Mesendoderm (in vitro differentiated cells): ENCODE measurements around the gene CSNK1E. TPM values are rescaled to one million over a fixed set of nuclear protein-coding genes. Genes with fewer than 3 reads are reported as not detected.

Experiments
- DNase-seq: peaks from one replicate; pipeline ENCODE4 v3.0.0; 2013
- H2AK5ac ChIP-seq: 2 replicates; pipeline ENCODE4 v1.6.1; 2013; ENCODE audit warnings: low read length, inconsistent platforms
- H2BK120ac ChIP-seq: 2 replicates; pipeline ENCODE4 v1.6.1; 2013; ENCODE audit warnings: low read depth, mild to moderate bottlenecking, low read length, moderate library complexity, mixed read lengths
- H2BK15ac ChIP-seq: replicated peaks from 2 replicates; pipeline ENCODE4 v1.6.1; 2013; ENCODE audit warnings: low read depth, mild to moderate bottlenecking, moderate library complexity
- H2BK5ac ChIP-seq: 2 replicates; pipeline ENCODE4 v1.6.1; 2013; ENCODE audit warnings: low read length, inconsistent platforms
- H3K18ac ChIP-seq: 2 replicates; pipeline ENCODE4 v1.6.1; 2013; ENCODE audit warnings: mild to moderate bottlenecking, low read length, mixed read lengths
- H3K23ac ChIP-seq: one replicate; pipeline ENCODE4 v1.6.1; 2013; ENCODE audit warnings: low read length
- H3K27ac ChIP-seq: 2 replicates; pipeline ENCODE4 v1.5.1; 2013; ENCODE audit warnings: low read depth, mild to moderate bottlenecking, inconsistent platforms, low read length, moderate library complexity
- H3K27me3 ChIP-seq: 2 replicates; pipeline ENCODE4 v1.6.1; 2013; ENCODE audit warnings: low read length, control low read depth, mild to moderate bottlenecking, inconsistent platforms; ENCODE audit not compliant: insufficient read depth, poor library complexity
- H3K36me3 ChIP-seq: 2 replicates; pipeline ENCODE4 v1.6.1; 2013; ENCODE audit warnings: low read length, inconsistent platforms; ENCODE audit not compliant: control insufficient read depth, insufficient read depth
- H3K4ac ChIP-seq: one replicate; pipeline ENCODE4 v1.6.1; 2013; ENCODE audit warnings: low read depth, mild to moderate bottlenecking, low read length, moderate library complexity
- H3K4me1 ChIP-seq: 2 replicates; pipeline ENCODE4 v1.6.1; 2013; ENCODE audit warnings: low read depth, low read length, inconsistent platforms; ENCODE audit not compliant: control insufficient read depth
- H3K4me2 ChIP-seq: 2 replicates; pipeline ENCODE4 v1.6.1; 2013; ENCODE audit warnings: low read length
- H3K4me3 ChIP-seq: 2 replicates; pipeline ENCODE4 v1.5.1; 2013; ENCODE audit warnings: mild to moderate bottlenecking, low read length
- H3K56ac ChIP-seq: one replicate; pipeline ENCODE4 v1.6.1; 2013; ENCODE audit warnings: low read length
- H3K79me1 ChIP-seq: 2 replicates; pipeline ENCODE4 v1.6.1; 2013; ENCODE audit warnings: low read length, inconsistent platforms
- H3K79me2 ChIP-seq: 2 replicates; pipeline ENCODE4 v1.6.1; 2013; ENCODE audit warnings: mild to moderate bottlenecking, low read length; ENCODE audit not compliant: control insufficient read depth, insufficient read depth
- H3K9ac ChIP-seq: 2 replicates; pipeline ENCODE4 v1.6.1; 2013; ENCODE audit warnings: low read length, inconsistent platforms
- H4K5ac ChIP-seq: one replicate; pipeline ENCODE4 v1.6.1; 2013; ENCODE audit warnings: low read length
- H4K8ac ChIP-seq: one replicate; pipeline ENCODE4 v1.6.1; 2013; ENCODE audit warnings: low read depth, mild to moderate bottlenecking, control low read depth, low read length, moderate library complexity
- WGBS: extraction: QIAGEN DNeasy Blood & Tissue Kit; methylation state at CpG from one replicate; pipeline ENCODE4 v1.1.7; 2013; ENCODE audit warnings: low lambda C conversion rate, missing lambda C conversion rate; ENCODE audit not compliant: insufficient coverage; ENCODE audit errors: extremely low coverage; 5-methylcytosine and 5-hydroxymethylcytosine counted together
- small RNA-seq: library from polyadenylated mRNA; stranded (forward); fragments of <200 nt; extraction: miRNeasy Mini kit (QIAGEN cat#:217004); gene quantifications from one replicate; pipeline ENCODE3, GENCODE V24; 2013; ENCODE audit not compliant: insufficient read depth

CSNK1E gene

DNA sequence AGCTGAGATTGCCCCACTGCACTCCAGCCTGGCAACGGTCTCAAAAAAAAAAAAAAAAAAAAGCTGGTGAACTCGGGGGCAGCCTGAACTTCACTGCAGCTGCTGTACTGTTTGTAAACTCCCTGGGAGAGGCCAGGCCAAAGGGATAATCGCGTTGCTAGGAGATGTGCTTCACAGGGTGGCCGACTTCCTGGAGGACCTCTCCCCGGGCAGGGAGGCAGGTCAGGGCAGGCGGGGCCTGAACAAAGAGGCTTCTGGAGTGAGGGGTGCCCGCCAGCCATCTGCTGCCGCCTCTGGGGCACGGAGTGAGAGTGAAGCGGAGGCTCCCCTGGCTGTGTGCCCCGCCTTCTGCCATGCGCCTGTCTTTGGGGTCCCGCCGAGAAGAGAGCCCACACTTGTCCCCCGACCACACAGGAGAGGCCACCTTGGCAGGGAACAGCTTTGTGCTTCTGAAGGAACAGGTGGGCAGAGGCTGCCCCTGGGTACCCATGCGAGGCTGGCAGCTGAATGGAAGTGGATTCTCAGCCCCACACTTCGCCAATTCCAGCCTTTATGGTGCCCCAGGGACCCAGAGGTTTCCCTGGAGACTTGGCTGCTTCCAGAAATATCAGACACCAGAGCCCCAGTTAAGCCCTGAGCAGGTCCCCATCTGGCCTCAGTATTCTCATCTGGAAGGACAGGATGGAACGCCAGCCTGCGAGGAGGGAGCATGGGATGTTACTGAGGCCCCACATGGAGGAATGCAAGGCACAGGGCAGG is 74.0 kb downstream of the CSNK1E start:
- no peak overlapping the region for H3K27ac ChIP-seq
- H4K5ac ChIP-seq = no peak overlapping the region
- no CpG with 5 or more reads among the region's 20 CpGs for WGBS
- no peak overlapping the region for H3K4me3 ChIP-seq
- H4K8ac ChIP-seq = no peak overlapping the region
- H3K36me3 ChIP-seq = peaks cover 1% of the 10 kb centered on the region
- no peaks in the 10 kb centered on the region for H3K27me3 ChIP-seq
- H3K79me2 ChIP-seq = no peaks in the 10 kb centered on the region
- H2BK15ac ChIP-seq = no peak overlapping the region
- no peaks in the 10 kb centered on the region for H3K4me1 ChIP-seq
- H2AK5ac ChIP-seq = no peak overlapping the region
- DNase-seq = no peak
- no peak overlapping the region for H3K18ac ChIP-seq
- no peak overlapping the region for H3K9ac ChIP-seq
- H3K56ac ChIP-seq = no peak overlapping the region
- no peaks in the 10 kb centered on the region for H3K79me1 ChIP-seq
- no peak overlapping the region for H3K4me2 ChIP-seq
- no peak overlapping the region for H2BK120ac ChIP-seq
- H3K4ac ChIP-seq = no peak overlapping the region
- no peak overlapping the region for H3K23ac ChIP-seq
- H2BK5ac ChIP-seq = no peak overlapping the region

DNA sequence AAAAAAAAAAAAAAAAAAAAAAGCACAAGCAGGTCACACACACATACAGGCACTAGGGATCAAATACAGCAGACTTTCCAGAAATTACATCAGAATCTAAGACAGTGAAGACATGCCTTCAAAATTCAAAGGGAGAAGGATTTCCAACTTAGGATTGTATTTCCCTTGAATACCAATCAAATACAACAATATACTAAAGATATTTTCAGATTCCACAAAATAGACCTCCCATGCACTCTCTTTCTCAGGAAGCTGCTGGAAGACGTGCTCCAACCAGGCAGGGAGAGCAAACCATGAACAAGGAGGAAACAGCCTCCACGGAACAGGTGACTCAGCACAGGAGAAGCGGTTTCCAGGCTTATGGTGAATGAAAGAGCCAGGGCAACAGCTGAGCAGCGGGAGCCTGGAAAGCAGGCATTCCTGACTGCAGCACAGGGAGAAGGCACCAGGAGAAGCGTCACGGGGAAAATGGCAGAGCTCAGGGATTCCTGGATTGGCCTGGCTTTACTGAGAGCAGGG is 76.4 kb downstream of the CSNK1E start:
- H3K79me2 ChIP-seq = no peaks in the 10 kb centered on the region
- no peak overlapping the region for H3K9ac ChIP-seq
- WGBS = no CpG with 5 or more reads among the region's 6 CpGs
- no peak overlapping the region for H2BK5ac ChIP-seq
- H3K56ac ChIP-seq = no peak overlapping the region
- no peak overlapping the region for H3K4me2 ChIP-seq
- no peaks in the 10 kb centered on the region for H3K27me3 ChIP-seq
- no peaks in the 10 kb centered on the region for H3K79me1 ChIP-seq
- H2BK15ac ChIP-seq = no peak overlapping the region
- H2AK5ac ChIP-seq = no peak overlapping the region
- H3K27ac ChIP-seq = no peak overlapping the region
- no peaks in the 10 kb centered on the region for H3K36me3 ChIP-seq
- H3K23ac ChIP-seq = no peak overlapping the region
- no peak overlapping the region for H3K18ac ChIP-seq
- no peaks in the 10 kb centered on the region for H3K4me1 ChIP-seq
- no peak overlapping the region for H4K5ac ChIP-seq
- no peak overlapping the region for H3K4me3 ChIP-seq
- H3K4ac ChIP-seq = no peak overlapping the region
- H4K8ac ChIP-seq = no peak overlapping the region
- H2BK120ac ChIP-seq = no peak overlapping the region
- peak; percentile 95 for DNase-seq

Small RNA genes lying within 50 kb of the gene (small RNA-seq; reads per million reads assigned to genes)
- gene RF00017 = not detected
